GM12878 (cell line): Measurements from ENCODE around the gene HINT3. TPM values are rescaled to one million over a fixed set of nuclear protein-coding genes. Genes with fewer than 3 reads are reported as not detected.

Experiments used
- ATAC-seq: fragments of 200-7000 bp; cut with Tn5 transposase; 3 replicates; pipeline ENCODE4 v1.9.1; 2020; ENCODE audit warnings: mild to moderate bottlenecking, moderate library complexity
- BruUV-seq: library from RNA; stranded (reverse); fragments of 400-500 nt; replicated peaks from 2 replicates; lab custom pipeline; 2021; lab: Mats Ljungman, UMichigan
- CTCF ChIA-PET: fragments of 300-600 bp; sonication (Branson Sonifier 250); formaldehyde crosslinking; extraction: SDS; loops from one replicate; lab custom pipeline; 2021; ENCODE audit warnings: inconsistent platforms; lab: Yijun Ruan, JAX
- POLR2A ChIA-PET: fragments of 350-600 bp; formaldehyde crosslinking; extraction: SDS; loops from one replicate; lab custom pipeline; 2021; ENCODE audit warnings: inconsistent platforms; lab: Charles Lee
- RAD21 ChIA-PET: fragments of 300-600 bp; sonication (Branson Sonifier 250); formaldehyde crosslinking; loops from one replicate; lab custom pipeline; 2023; ENCODE audit warnings: antibody characterized with exemption; ENCODE audit not compliant: unreplicated experiment; lab: Charles Lee
- SMC1A ChIA-PET: fragments of 300-600 bp; sonication (Branson Sonifier 250); formaldehyde crosslinking; loops from one replicate; lab custom pipeline; 2023; ENCODE audit not compliant: unreplicated experiment, uncharacterized antibody; lab: Charles Lee
- DNase-seq: peaks from one replicate; pipeline ENCODE4 v3.0.0-alpha.2; 2011; ENCODE audit warnings: low read depth, low spot score
- FAIRE-seq: peaks from 3 replicates; lab custom pipeline; 2011; peaks lifted over from hg19 to GRCh38; lab: Jason Lieb, UNC
- H2AFZ ChIP-seq: 2 replicates; pipeline ENCODE4 v1.6.0; 2011; ENCODE audit warnings: low read depth, low read length, control low read depth; ENCODE audit not compliant: control insufficient read depth
- H3K27ac ChIP-seq: 2 replicates; pipeline ENCODE4 v1.5.1; 2011; ENCODE audit warnings: control low read depth; ENCODE audit not compliant: control insufficient read depth, insufficient read depth
- H3K27me3 ChIP-seq, 2 experiments: replicated peaks in 1 of 2; 2 replicates each; pipeline versions ENCODE4 v1.6.0 to v1.6.1; 2011; ENCODE audit warnings: low read length in 1 of 2; ENCODE audit not compliant: control insufficient read depth in 2 of 2, insufficient read depth in 2 of 2
- H3K36me3 ChIP-seq, 2 experiments: 2 replicates each; pipeline ENCODE4 v1.5.1; 2011; ENCODE audit warnings: low read length in 1 of 2; ENCODE audit not compliant: control insufficient read depth in 2 of 2, insufficient read depth in 2 of 2
- H3K4me1 ChIP-seq: 2 replicates; pipeline ENCODE4 v1.6.1; 2011; ENCODE audit warnings: mild to moderate bottlenecking, low read length, moderate library complexity, mixed read lengths; ENCODE audit not compliant: control insufficient read depth, insufficient read depth
- H3K4me2 ChIP-seq: 2 replicates; pipeline ENCODE4 v1.6.0; 2011; ENCODE audit warnings: control low read depth; ENCODE audit not compliant: control insufficient read depth, insufficient read depth
- H3K4me3 ChIP-seq: fragments of 200-600 bp; sonication (generic); 2 replicates; pipeline ENCODE4 v1.5.1; 2016
- H3K79me2 ChIP-seq: 2 replicates; pipeline ENCODE4 v1.6.0; 2011; ENCODE audit warnings: low read length; ENCODE audit not compliant: control insufficient read depth, insufficient read depth
- H3K9ac ChIP-seq: 2 replicates; pipeline ENCODE4 v1.8.0; 2011; ENCODE audit warnings: low read length, control low read depth, mixed read lengths; ENCODE audit not compliant: control insufficient read depth, insufficient read depth
- H3K9me3 ChIP-seq: replicated peaks from 3 replicates; pipeline ENCODE4 v1.5.1; 2011; ENCODE audit warnings: mild to moderate bottlenecking, low read length; ENCODE audit not compliant: control insufficient read depth, insufficient read depth
- H4K20me1 ChIP-seq: 2 replicates; pipeline ENCODE4 v1.6.0; 2011; ENCODE audit not compliant: control insufficient read depth, insufficient read depth
- GABPA ChIP-seq: IDR thresholded peaks from 2 replicates; pipeline ENCODE4 v1.6.1; 2014; ENCODE audit warnings: antibody characterized with exemption, low read depth, mild to moderate bottlenecking, inconsistent platforms
- NFXL1 ChIP-seq: fragments of 450-650 bp; IDR thresholded peaks from 2 replicates; pipeline ENCODE4 v1.6.1; 2017; ENCODE audit warnings: antibody characterized with exemption, mild to moderate bottlenecking, borderline replicate concordance
- RBBP5 ChIP-seq: fragments of 200-600 bp; sonication (generic); conservative IDR thresholded peaks from 2 replicates; pipeline ENCODE4 v1.6.1; 2016
- SMAD1 ChIP-seq: fragments of 450-650 bp; IDR thresholded peaks from 2 replicates; pipeline ENCODE4 v1.6.1; 2018; ENCODE audit warnings: mild to moderate bottlenecking, low read depth; ENCODE audit not compliant: partially characterized antibody
- SREBF1 ChIP-seq: IDR thresholded peaks from 2 replicates; pipeline ENCODE4 v1.6.1; 2012; ENCODE audit warnings: mild to moderate bottlenecking, low read length
- ZNF217 ChIP-seq: fragments of 450-650 bp; IDR thresholded peaks from 2 replicates; pipeline ENCODE4 v1.6.1; 2017; ENCODE audit warnings: antibody characterized with exemption, mild to moderate bottlenecking
- WGBS: methylation state at CpG from one replicate; pipeline ENCODE4 v1.1.6; 2016; ENCODE audit warnings: low lambda C conversion rate; ENCODE audit not compliant: insufficient replicate concordance, insufficient coverage; ENCODE audit errors: missing lambda C conversion rate; 5-methylcytosine and 5-hydroxymethylcytosine counted together
- in situ Hi-C: fragments of 300-500 bp; cut with MboI; formaldehyde crosslinking; loops from 9 replicates; pipeline ENCODE4 v1.14.3; 2018; ENCODE audit warnings: mixed read lengths
- intact Hi-C: fragments of 100-400 bp; cut with micrococcal nuclease; formaldehyde crosslinking; loops from one replicate; pipeline ENCODE4 v1.14.2; 2022; ENCODE audit not compliant: unreplicated experiment
- polyA plus RNA-seq, 11 experiments: library from polyadenylated mRNA; depleted of rRNA in 4 of 11; unstranded in 6 of 11; stranded (reverse) in 5 of 11; fragments of >200 nt; fragmentation: Nextera tagmentation in 4 of 11; fragmentation: Illumina TruSeq in 1 of 11; extraction: Ambion mirVana in 4 of 11; extraction: Trizol in 1 of 11; gene quantifications; 1 replicate in 1 of 11; 2 replicates in 10 of 11; pipeline versions ENCODE4 v1.2.1 to v1.2.3, GENCODE V29; 2011 to 2016; ENCODE audit warnings: inconsistent platforms in 2 of 11, missing spikeins in 2 of 11, low read depth in 1 of 11
- total RNA-seq, 4 experiments: library from RNA; depleted of rRNA in 3 of 4; stranded (reverse); fragments of >200 nt in 3 of 4; fragmentation: Illumina TruSeq in 1 of 4; extraction: Trizol in 1 of 4; gene quantifications; 2 replicates each; pipeline versions ENCODE4 v1.2.1 to v1.2.3, GENCODE V29; 2013 to 2021
- TF ChIP-seq, protein P1 (sequence below): IDR thresholded peaks from 2 replicates; pipeline ENCODE4 v1.6.1; 2011; ENCODE audit warnings: low read depth, mild to moderate bottlenecking, low read length, moderate library complexity, borderline replicate concordance; ENCODE audit errors: extremely low read depth
- TF ChIP-seq, protein P2 (sequence below): fragments of 450-650 bp; IDR thresholded peaks from 2 replicates; pipeline ENCODE4 v1.6.1; 2016; ENCODE audit warnings: mild to moderate bottlenecking, moderate library complexity, borderline replicate concordance

HINT3 gene
- total and polyA plus RNA-seq, 10 of the 15 experiments (the other 5 are each of a cell fraction or from before 2014, with no cell fraction given) = 0.72 to 9.1 (median 5.4) TPM

DNA sequence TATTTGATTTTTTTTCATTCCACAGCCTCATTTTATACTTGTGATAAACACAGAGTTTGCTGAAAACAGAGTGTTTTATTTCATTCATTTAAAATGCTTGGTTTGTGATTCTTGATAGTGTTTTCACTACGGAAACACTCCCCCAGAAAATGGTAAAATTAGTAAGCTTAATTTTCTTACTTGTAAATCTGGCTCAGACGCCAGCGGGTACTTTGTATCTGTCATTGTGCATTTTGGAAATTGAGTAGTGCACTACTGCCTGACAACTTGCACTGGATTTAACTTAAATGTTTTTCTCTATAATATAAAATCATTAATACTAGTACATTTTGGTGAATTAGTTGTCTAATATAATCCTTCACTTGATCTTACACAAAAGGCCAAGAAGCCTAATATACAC lies 37.0 kb upstream of the HINT3 start:
- Histone ChIP-seq H3K4me3 (peak overlapping the region; percentile 62), H3K9me3 (no peaks in the 10 kb centered on the region)
- in situ Hi-C loops = no loop called here
- ChIA-PET SMC1A (interaction anchor here (0.7 to 5.7 kb wide), 23 partner anchors 9 to 609 kb away, joined by 3 to 41 read pairs (median 4); partner anchors contain the start of genes HINT3 and NCOA7), CTCF (interaction anchor here (0.9 to 14.8 kb wide), 18 partner anchors 13 to 138 kb away, joined by 3 to 153 read pairs (median 5); partner anchors contain the start of genes HINT3 and TRMT11)
- TF ChIP-seq NFXL1 = no peak
- TF ChIP-seq, protein P1, sequence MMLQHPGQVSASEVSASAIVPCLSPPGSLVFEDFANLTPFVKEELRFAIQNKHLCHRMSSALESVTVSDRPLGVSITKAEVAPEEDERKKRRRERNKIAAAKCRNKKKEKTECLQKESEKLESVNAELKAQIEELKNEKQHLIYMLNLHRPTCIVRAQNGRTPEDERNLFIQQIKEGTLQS = no peak
- no peak for TF ChIP-seq GABPA
- no peak for TF ChIP-seq RBBP5
- TF ChIP-seq, protein P2, sequence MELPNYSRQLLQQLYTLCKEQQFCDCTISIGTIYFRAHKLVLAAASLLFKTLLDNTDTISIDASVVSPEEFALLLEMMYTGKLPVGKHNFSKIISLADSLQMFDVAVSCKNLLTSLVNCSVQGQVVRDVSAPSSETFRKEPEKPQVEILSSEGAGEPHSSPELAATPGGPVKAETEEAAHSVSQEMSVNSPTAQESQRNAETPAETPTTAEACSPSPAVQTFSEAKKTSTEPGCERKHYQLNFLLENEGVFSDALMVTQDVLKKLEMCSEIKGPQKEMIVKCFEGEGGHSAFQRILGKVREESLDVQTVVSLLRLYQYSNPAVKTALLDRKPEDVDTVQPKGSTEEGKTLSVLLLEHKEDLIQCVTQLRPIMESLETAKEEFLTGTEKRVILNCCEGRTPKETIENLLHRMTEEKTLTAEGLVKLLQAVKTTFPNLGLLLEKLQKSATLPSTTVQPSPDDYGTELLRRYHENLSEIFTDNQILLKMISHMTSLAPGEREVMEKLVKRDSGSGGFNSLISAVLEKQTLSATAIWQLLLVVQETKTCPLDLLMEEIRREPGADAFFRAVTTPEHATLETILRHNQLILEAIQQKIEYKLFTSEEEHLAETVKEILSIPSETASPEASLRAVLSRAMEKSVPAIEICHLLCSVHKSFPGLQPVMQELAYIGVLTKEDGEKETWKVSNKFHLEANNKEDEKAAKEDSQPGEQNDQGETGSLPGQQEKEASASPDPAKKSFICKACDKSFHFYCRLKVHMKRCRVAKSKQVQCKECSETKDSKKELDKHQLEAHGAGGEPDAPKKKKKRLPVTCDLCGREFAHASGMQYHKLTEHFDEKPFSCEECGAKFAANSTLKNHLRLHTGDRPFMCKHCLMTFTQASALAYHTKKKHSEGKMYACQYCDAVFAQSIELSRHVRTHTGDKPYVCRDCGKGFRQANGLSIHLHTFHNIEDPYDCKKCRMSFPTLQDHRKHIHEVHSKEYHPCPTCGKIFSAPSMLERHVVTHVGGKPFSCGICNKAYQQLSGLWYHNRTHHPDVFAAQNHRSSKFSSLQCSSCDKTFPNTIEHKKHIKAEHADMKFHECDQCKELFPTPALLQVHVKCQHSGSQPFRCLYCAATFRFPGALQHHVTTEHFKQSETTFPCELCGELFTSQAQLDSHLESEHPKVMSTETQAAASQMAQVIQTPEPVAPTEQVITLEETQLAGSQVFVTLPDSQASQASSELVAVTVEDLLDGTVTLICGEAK = no peak; the same call in 1 of the 2 replicates
- no peak for TF ChIP-seq SREBF1
- TF ChIP-seq SMAD1 = no peak
- 0 out of 2 replicates have a peak, but pooled peaks have one; percentile 6 for TF ChIP-seq ZNF217
- TF ChIP-seq, all 136 proteins: peak for 1
- WGBS = 0% methylated on average over 3 of the region's 3 CpGs
- Histone ChIP-seq H3K4me2 (peak overlapping the region; percentile 88), H3K4me1 (peaks cover 8% of the 10 kb centered on the region), H3K79me2 (peaks cover 21% of the 10 kb centered on the region), H3K9ac (peak overlapping the region; percentile 72), H4K20me1 (no peaks in the 10 kb centered on the region), H2AFZ (no peak overlapping the region), H3K36me3 (peaks cover 8 to 25% of the 10 kb centered on the region in 2 experiments), H3K27ac (peak overlapping the region; percentile 96), H3K27me3 (no peaks in the 10 kb centered on the region)
- ChIA-PET POLR2A (interaction anchor here (1.0 to 3.0 kb wide), 11 partner anchors 9 to 130 kb away, joined by 3 to 17 read pairs (median 4); partner anchors contain the start of genes HINT3, NCOA7 and TRMT11), RAD21 (interaction anchor here (0.7 to 4.0 kb wide), 14 partner anchors 9 to 138 kb away, joined by 3 to 25 read pairs (median 4); partner anchors contain the start of genes HINT3, NCOA7 and TRMT11)
- FAIRE-seq (no peak), ATAC-seq (0 out of 3 replicates have a peak, but pooled peaks have one; percentile 7), DNase-seq (no peak)
- TSS peak; percentile 74 for BruUV-seq
- intact Hi-C loops = loop anchor here (1.0 kb wide), 1 partner anchor 9 kb away; no protein-coding TSS in a partner anchor
